Fibroblast of peridontal ligament (primary cell): Measurements from ENCODE around the gene AFDN.
A peak's percentile ranks its signal among the peaks of the same experiment; 100 is the strongest.

ENCODE experiments used
- DNase-seq: peaks from one replicate; pipeline ENCODE4 v3.0.0-alpha.2; 2010; ENCODE audit errors: extremely low read depth

AFDN gene

DNA sequence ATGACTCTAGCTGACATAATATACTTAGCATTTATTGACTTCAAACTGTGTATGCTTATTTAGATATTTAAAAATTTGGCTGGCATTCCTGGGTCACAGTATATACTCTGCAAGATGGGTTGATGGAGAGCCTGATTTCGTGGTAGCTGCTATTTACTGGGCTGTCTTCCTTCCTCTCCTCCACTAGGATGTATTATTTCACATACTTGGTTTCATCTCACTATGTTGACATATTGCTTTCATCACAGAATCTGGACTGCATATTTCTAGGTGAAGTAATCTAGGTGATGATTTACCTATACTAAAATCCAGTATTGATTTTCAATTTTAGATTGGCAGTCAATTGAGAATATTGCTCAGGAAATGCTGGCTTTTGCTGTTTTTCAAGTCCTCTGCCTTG is 15.7 kb downstream of the AFDN start:
- DNase-seq, result no peak

DNA sequence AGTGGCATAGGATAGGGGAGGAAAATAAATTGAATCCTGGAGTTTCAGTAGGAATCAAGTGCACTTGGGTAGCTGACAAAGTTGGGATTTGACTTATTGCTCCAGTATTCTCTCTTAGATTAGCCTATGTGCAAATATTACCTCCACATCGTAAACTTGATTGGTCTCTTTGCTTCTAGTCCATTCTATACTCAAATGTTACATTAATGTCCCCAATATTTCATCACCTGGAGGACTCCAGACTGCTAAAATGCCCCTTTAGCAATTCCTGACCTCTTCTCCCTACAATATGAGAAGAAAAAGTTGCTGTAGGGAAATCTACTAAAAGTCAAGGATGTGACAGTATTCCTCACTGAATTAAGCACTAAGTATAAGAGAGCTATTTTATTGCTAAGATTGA is 16.3 kb downstream of the AFDN start:
- DNase-seq, result no peak

DNA sequence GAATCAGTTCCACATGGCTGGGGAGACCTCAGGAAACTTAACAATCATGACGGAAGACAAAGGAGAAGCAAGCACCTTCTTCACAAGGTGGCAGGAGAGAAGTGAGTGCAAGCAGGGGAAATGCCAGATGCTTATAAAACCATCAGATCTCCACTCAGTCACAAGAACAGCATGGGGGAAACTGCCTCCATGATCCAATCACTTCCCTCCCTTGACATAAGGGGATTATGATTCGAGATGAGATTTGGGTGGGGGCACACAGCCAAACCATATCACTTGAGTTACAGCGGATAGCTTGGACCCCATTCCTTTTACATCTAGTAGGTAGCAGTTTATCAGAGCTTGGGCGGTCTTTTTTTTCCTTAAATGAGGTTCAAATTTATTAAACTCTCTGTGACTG is 19.1 kb downstream of the AFDN start:
- DNase-seq, result no peak

DNA sequence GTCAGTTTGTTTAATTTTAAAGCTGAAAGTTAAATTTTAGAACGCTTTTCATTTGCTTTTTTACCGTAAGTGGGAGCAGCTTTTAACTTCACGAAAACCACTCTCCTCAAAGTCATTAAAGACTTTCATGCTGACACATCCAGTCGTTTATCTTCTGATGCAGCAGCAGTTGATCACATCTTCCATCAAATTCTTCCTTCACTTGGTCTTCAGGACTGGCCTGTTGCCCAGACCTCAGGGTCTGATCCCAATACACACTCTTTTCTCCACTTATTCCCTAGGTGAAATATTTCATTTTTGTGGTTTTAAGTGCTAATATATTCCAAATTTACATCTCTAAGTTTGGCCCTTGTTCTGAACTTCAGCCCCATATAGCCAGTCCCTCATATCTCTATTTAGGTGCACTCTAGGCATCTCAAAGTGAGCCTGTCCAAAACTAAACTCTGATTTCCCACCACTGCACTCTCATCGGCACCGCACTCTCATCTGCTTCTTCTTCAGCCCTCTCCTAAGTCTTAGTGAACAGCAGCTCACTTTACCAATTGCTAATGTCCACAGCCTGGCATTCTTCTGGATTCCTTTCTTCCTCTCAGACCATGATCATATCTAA is 20.4 kb downstream of the AFDN start:
- DNase-seq, result no peak

DNA sequence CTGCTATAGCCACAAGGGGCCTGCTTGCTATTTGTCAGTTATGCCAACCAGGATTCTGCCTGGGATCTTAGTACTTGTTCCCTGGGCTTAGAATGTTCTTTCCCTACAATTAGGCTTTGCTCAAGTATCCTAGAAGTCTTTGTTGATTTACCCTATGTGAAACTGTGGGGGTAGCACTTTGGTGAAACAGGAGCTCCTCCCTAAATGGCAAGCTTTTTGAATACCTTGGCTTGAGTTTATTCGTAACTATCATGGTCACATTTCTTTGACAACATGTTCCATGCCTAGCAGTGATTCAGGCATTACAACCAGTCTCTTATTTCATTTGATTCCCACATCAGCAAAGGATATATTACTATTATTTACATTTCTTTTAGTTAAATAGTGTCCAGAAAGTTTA is 21.2 kb downstream of the AFDN start:
- no peak for DNase-seq

DNA sequence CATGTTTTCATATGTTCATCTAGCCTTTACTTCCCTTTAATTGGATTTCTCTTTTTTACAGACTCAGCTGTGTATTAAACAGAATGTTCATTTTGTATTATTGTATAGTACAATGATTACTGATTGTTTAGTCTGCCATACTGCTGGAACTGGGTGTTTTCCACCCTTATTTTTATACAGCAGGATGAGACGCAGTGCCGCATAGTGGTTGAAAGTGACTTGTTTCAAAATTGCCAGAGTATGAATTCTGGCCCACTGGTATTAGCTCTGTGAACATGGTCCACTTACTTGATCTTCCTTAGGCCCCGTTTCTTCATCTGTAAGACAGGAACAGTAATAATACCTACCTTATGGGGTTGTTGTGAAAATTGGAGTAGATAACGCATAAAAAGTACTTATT is 22.1 kb downstream of the AFDN start:
- no peak for DNase-seq

DNA sequence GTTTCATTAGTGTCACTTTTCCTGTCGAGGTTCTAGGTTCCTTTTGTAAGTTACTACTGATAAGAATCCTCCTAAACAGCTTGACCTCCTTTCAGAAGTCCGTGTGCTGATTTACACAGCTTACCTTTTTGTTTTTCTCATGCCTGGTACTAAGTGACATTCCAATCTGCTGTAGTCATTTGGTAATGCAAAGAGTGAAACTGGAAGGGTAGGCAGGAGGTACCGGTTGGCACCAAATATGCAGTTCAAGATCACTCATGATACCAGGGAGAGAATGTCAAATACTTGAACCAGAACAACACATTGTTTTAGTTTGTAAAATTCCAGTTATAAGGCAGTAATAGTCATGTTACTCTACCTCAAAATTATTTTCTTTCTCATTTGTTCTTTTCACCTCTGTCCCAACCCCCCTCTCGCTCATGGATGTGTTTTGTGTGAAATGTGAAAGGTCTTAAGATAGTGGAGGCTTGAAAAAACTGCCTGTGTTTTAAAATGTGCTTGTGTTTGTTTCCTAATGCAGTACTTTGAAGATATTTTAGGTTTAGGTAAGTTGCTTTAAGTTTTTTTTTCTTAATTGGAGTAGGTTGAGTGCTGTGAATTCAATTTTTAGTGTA is 23.2 kb downstream of the AFDN start:
- DNase-seq, result no peak

DNA sequence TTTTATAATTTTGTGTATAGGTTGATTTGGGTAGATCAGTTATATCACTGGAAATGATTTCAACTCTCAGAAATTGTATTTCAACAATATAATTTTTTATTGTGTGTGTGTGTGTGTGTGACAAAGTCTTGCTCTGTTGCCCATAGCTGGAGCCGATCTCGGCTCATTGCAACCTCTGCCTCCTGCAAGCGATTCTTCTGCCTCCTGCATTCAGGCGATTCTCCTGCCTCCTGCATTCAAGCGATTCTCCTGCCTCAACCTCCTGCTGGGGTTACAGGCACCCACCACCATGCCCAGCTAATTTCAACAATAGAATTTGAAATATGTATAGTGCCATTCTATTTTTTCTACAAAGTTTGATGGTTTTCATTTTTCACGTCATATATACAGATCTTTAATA is 24.1 kb downstream of the AFDN start:
- no peak for DNase-seq

DNA sequence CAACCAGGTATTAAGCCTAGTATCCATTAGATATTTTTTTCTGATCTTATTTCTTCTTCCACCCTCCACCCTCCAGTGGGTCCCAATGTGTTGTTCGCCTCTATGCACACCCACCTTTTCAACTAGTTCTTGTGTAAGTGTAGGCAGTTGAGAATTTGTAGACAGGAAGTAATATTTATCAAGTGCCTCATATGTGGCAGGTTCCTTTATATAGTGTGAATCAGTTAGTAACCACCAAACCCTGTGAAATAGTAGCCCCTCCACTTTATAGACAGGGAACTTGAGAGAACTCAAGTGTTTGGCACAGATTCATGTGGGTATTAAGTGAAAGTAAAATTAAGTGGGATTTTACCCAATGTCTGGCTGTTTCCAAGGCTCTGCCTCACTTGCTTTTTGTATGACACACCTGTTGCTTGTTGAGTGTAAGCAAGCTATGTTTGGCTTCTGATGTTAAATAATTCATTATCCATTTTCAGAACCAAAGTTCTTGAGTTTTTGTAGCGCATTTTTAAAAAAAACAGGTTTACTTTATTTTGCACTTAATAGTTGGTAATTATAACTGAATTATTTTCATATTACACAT is 24.8 kb downstream of the AFDN start:
- DNase-seq, result no peak

DNA sequence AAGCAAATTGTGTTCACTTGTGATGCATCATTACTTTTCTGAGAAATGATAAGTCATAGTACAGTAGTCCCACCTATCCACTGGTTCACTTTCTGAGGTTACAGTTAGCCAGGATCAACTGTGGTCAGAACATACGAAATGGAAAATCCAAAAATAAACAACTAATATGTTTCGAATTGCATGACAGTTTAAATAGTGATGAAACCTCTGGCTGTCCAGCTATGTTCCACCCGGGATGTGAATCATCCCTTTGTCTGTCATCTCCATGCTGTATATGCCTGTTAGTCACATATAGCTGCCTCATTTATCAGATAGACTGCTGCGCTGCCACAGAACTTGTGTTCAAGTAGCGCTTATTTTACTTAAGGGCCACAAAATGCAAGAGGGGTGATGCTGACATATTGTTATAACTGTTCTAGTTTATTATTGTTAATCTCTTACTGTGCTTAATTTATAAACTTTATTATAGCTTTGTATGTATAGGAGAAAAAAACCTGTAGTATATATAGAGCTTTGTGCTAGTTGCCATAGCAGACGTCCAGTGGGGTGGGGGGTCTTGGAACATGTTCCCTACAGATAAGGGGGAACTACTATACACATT is 29.2 kb downstream of the AFDN start:
- DNase-seq, result peak; percentile 93

DNA sequence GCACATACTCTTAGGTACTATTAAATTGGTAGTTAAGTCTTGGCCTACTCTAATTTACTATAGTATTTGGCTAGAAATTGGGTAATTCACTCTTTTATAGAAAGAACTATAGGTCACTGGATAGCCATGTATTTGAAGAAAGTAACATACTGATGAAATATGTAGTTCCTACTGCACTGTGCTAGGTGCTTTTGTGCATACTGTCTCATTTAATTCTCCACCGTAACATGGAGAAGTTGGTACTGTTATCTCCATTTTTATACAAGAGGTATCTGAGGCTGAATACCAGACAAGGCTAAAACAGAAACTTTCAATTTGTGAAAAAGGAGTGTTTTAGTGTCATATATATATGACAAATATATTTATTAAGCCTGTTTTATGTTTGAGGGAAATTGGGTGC is 29.8 kb downstream of the AFDN start:
- no peak for DNase-seq

DNA sequence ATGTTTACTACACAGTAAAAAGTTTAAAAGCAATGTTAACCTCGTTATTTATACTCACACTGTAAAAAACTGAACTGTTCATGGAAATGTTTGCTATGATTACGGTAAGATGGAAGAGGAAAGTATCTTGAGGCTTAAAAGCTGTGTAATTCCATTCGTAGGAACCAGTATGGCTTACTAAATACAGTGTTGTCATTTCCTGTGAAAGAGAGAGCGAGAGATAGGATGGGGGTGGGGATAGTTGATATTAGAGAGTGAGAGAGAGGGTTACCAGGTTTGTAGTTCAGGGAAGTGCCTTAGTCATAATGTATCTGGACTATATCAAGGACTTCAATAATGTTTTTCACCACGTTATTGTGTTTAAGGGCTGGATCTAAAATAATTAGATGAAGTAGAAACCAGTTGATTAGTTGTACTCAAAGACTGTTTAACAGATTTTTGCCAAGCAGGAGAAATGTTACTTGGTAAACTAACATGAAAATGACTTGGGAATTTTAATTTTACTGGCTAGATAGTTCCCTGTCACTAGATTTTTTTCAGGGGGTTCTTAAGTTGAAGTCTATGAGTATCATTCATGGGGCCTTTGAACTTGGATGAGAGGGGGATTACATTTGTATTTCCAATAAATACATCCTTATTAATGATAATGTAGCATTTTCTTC is 30.4 kb downstream of the AFDN start:
- no peak for DNase-seq

DNA sequence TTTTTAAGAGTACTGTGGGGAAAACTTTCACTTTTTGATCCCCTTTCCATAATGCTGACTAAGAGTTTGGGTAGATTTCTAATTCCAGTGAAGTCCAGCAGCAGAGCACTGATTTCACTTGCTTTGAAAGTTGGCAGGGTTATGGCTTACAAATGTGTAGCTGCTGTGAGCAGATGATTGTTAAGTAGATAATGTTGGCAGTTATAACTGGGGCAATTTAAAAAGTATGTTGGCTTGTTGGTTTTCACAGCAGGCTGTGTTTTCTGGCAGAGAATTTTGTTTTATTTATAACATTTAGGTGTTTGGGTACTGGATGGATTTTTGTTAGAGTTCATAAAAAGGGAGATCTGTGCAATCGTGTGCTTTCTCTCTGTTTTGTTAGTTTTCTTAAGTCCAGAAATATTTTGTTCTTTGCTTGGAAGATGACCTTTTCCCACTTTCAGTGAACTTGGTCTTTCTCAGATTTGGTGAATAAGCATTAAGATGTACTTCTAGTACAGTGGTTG is 31.4 kb downstream of the AFDN start:
- DNase-seq, result peak; percentile 91

DNA sequence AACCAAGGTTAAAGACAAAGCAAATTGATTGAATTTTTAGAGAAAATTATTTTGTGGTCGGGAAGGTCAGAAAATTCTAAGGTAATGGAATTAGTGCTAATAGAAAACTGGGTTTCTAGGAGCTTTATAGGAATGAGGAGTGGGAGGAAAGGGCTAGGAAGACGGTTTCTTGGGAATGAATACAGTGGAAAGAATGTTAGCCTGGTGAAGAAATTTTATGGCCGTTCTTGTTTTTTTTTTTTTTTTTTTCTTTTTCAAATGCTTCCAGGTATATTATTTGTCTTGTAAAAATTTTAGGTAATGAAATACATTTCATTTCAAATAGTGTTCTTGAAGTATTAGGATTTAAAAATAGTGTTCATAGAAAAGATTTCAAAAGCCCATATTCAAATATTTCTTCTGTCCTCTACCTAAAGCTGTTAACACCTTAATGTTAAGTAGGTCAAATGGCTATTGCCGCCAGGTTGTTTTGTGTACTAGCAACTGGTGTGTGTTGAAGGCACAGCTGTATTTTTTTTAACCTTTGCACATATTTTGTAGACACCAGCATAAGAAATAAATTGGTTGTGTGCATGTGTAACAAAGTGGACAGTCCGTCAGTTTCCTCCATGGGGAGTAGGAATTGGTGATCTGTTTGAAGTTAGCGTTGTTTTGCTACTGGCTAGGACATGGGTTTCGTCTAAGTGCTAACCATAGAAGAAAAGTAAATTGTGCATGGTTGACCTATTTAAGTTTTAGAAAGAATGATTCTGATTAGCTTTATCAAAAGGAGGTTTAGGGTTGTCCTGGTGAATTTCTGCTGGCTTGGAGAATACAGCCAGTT is 32.3 kb downstream of the AFDN start:
- DNase-seq, result no peak

DNA sequence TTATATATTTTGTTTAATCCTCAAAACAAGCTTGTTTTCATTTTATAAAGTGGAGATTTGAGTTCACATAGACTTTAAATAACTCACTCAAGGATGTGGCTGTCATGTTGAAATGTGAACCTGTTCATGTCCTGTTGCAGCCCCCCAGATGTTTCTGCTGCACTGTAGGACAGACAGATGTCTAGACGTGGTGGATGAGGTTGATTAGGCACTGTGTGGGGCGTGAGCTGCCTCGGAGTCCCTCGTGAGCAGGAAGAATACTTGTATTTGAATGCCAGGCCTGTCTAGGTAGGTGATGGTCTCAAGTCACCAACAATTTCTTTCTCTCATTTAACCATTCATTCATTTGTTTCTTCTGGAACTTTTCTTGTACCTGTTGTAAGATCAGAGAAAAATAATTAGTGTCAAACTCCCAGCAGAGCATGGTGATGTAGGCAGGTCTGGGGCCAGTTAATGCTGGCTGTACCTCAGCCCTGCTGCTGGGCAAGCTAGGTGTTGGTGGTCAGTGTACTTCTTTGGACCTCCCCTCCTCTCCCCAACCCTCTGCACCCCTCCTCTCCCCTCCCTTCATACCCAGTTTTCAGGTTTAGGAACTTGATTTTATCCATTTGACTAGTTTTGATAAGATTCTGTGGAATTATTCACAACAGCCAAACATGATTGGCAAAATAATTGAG is 34.0 kb downstream of the AFDN start:
- no peak for DNase-seq

DNA sequence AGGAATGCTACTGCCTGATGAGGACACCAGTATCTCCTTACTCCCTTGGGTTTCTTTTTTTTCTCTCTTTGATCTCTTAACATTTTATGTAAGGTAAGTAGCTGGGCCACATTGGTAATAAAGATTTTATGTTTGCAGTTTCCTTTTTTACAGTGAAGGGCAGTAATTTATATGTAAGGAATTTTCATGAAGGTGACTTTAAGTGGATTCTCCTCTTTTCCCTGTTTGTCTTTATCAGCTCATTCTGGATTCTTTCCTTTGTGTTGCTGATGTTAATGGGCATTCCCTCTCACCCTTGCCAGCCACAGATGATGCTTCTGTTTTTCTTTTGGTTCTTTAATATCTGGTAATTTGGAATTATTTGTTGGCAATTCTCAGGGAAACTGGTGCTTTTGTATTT is 34.7 kb downstream of the AFDN start:
- no peak for DNase-seq

DNA sequence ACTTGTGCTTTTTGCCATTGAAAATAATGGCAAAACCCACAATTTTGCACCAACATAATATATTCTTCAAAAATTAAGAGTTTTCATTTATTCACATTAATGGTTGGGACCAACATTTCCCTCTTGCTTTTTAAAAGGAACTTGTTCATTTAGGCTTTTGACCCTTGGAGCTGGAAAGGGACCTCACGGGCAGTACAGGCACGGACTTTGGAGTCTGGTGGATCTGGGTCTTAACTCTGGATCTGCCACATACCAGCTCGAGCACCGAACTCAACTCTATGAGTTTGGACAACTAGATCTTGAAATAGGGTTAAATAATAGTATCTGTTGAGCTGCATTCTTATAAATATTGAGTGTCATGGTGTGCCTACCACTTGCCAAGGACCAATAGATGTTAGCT is 37.2 kb downstream of the AFDN start:
- DNase-seq, result no peak

DNA sequence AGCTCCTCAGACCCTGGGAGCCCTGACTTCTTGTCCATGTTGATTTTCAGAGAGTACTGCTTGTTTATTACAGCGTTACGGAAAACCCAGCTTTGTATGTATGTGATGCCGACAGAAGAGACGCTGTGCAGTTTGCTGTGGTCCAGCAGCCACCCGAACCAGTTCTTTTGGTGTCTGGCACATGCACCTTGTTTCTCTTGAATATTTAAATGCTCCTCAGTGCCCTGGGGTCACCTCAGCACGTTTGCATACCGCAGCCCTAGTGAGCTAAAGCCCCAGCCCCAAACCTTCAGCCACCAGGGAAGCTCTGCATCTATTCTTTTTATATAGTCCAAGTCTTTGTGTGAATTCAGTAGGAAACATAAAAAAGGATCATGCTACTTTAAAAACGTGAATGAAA is 39.9 kb downstream of the AFDN start:
- no peak for DNase-seq

DNA sequence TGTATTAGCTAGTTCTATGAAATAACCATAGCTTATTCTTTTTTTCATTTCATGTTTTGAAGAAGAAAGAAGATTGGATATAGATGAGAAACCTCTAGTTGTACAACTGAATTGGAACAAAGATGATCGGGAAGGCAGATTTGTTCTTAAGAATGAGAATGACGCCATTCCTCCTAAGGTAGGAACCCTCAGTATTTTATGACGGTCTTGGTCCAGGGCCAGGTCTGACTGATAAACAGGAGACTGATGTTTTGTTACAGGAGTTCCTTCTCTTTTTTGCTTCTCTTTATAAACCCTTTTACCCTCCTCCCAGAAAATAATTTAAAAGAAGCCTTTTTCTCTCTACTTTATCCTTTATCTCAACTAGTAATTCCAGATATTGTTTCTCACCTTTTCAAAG is 43.6 kb downstream of the AFDN start:
- DNase-seq, result no peak

DNA sequence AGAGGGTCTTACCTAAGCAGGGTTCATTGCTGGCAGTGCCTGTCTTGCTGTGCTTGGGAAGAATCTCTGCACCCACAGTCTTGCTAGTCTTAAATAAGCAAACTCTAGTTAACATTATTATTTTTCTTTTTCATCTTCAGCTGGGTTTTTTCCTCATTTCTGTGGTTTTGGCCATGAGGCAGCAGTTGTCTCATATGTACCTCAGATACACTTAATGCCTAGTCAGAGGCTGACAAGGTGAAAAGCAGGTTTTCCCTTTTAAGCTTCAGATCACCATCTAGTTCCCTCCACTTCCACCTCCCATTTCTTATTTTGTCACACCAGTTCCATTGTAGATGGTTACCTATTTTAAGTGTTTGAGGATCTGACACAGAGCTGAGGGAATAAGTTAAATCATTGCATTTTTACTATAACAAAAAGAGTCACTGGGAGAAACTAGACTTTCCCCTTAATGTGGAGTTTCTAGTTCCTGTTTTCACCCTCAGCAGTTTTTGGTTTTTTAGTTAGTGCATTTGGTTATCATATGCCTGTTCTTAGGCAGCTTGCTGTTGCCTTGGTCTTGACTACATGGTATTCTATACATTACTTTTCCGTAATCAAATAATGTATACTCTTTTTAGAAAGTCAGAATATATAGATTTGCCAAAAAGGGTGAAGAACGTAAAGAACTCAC is 46.0 kb downstream of the AFDN start:
- peak; percentile 15 for DNase-seq
